Endothelial cell of umbilical vein (primary cell): ENCODE results near the gene TUBB1. TPM values are rescaled to one million over a fixed set of nuclear protein-coding genes. Genes with fewer than 3 reads are reported as not detected.

ENCODE experiments used
- BruUV-seq: library from RNA; stranded (reverse); fragments of 400-500 nt; replicated peaks from 2 replicates; lab custom pipeline; 2021; lab: Mats Ljungman, UMichigan
- CTCF ChIA-PET: fragments of 300-600, 350-600 bp; sonication (Branson Sonifier 250); formaldehyde crosslinking; loops from one replicate; lab custom pipeline; 2021; ENCODE audit warnings: antibody characterized with exemption, inconsistent platforms; lab: Charles Lee
- POLR2A ChIA-PET: fragments of 300-600, 350-600 bp; sonication (Branson Sonifier 250); formaldehyde crosslinking; loops from one replicate; lab custom pipeline; 2021; ENCODE audit warnings: antibody characterized with exemption, inconsistent platforms; lab: Charles Lee
- DNase-seq: peaks from one replicate; pipeline ENCODE4 v3.0.0-alpha.2; 2011; ENCODE audit warnings: low read depth, low spot score
- FAIRE-seq: peaks from 2 replicates; lab custom pipeline; 2011; peaks lifted over from hg19 to GRCh38; lab: Jason Lieb, UNC
- H2AFZ ChIP-seq: 2 replicates; pipeline ENCODE4 v1.6.0; 2012; ENCODE audit warnings: low read depth, low read length, control low read depth, inconsistent platforms
- H3K27ac ChIP-seq: 2 replicates; pipeline ENCODE4 v1.5.1; 2011; ENCODE audit warnings: low read depth, mild to moderate bottlenecking, control low read depth, low read length, moderate library complexity; ENCODE audit not compliant: insufficient read depth
- H3K27me3 ChIP-seq, 2 experiments: 2 replicates each; pipeline versions ENCODE4 v1.6.0 to v1.6.1; 2011; ENCODE audit warnings: low read length in 2 of 2, mixed read lengths in 1 of 2; ENCODE audit not compliant: control insufficient read depth in 2 of 2, insufficient read depth in 2 of 2
- H3K36me3 ChIP-seq, 2 experiments: 2 replicates in 1 of 2; 3 replicates in 1 of 2; pipeline ENCODE4 v1.5.1; 2011; ENCODE audit warnings: low read length in 2 of 2, mild to moderate bottlenecking in 1 of 2, moderate library complexity in 1 of 2; ENCODE audit not compliant: control insufficient read depth in 2 of 2, insufficient read depth in 2 of 2; ENCODE audit errors: extremely low read depth in 1 of 2
- H3K4me1 ChIP-seq: 3 replicates; pipeline ENCODE4 v1.5.1; 2011; ENCODE audit warnings: mild to moderate bottlenecking, low read length; ENCODE audit not compliant: control insufficient read depth, insufficient read depth; ENCODE audit errors: extremely low read depth
- H3K4me2 ChIP-seq: 2 replicates; pipeline ENCODE4 v1.6.1; 2011; ENCODE audit warnings: low read length, control low read depth, mixed read lengths; ENCODE audit not compliant: insufficient read depth
- H3K4me3 ChIP-seq, 3 experiments: fragments of 200-600 bp in 1 of 3; sonication (generic), shearing (Covaris generic) in 1 of 3; replicated peaks in 1 of 3; 2 replicates each; pipeline ENCODE4 v1.5.1; 2011 to 2016; ENCODE audit warnings: control low read depth in 3 of 3, low read length in 3 of 3, mild to moderate bottlenecking in 2 of 3, inconsistent platforms in 1 of 3, low read depth in 1 of 3, moderate library complexity in 1 of 3; ENCODE audit not compliant: insufficient read depth in 1 of 3
- H3K79me2 ChIP-seq: 2 replicates; pipeline ENCODE4 v1.6.0; 2012; ENCODE audit warnings: low read length, inconsistent platforms; ENCODE audit not compliant: control insufficient read depth, insufficient read depth
- H3K9ac ChIP-seq: replicated peaks from 2 replicates; pipeline ENCODE3; 2011; ENCODE audit warnings: low read length, control low read depth; ENCODE audit not compliant: insufficient read depth; ENCODE audit errors: extremely low read depth
- H3K9me1 ChIP-seq: replicated peaks from 3 replicates; pipeline ENCODE4 v1.6.0; 2011; ENCODE audit warnings: mild to moderate bottlenecking, low read length; ENCODE audit not compliant: control insufficient read depth, insufficient read depth; ENCODE audit errors: extremely low read depth
- H3K9me3 ChIP-seq: replicated peaks from 2 replicates; pipeline ENCODE4 v1.5.1; 2012; ENCODE audit warnings: low read length, inconsistent platforms; ENCODE audit not compliant: control insufficient read depth, insufficient read depth
- H4K20me1 ChIP-seq: replicated peaks from 2 replicates; pipeline ENCODE3; 2011; ENCODE audit warnings: mild to moderate bottlenecking, low read length; ENCODE audit not compliant: control insufficient read depth, insufficient read depth; ENCODE audit errors: extremely low read depth
- EZH2 ChIP-seq: IDR thresholded peaks from 2 replicates; pipeline ENCODE4 v1.6.1; 2012; ENCODE audit warnings: borderline replicate concordance, low read depth, mild to moderate bottlenecking, moderate library complexity, low read length, inconsistent platforms; ENCODE audit not compliant: severe bottlenecking
- FOS ChIP-seq: IDR thresholded peaks from 2 replicates; pipeline ENCODE4 v1.6.1; 2011; ENCODE audit warnings: mild to moderate bottlenecking, low read length, moderate library complexity, borderline replicate concordance; ENCODE audit not compliant: insufficient read depth
- GATA2 ChIP-seq: IDR thresholded peaks from 2 replicates; pipeline ENCODE4 v1.7.0; 2011; ENCODE audit warnings: low read depth, mild to moderate bottlenecking, moderate library complexity, mixed read lengths, low read length; ENCODE audit not compliant: insufficient read length, insufficient read depth
- JUN ChIP-seq: IDR thresholded peaks from 2 replicates; pipeline ENCODE4 v1.6.1; 2011; ENCODE audit warnings: borderline replicate concordance, low read depth; ENCODE audit not compliant: insufficient read length, insufficient read depth
- MYC ChIP-seq: IDR thresholded peaks from one replicate; pipeline ENCODE4 v1.6.1; 2011; ENCODE audit warnings: mild to moderate bottlenecking, low read depth, low read length
- POLR2A ChIP-seq: IDR thresholded peaks from 2 replicates; pipeline ENCODE4 v1.6.1; 2012; ENCODE audit warnings: low read depth, mild to moderate bottlenecking, control low read depth, low read length
- dilution Hi-C: fragments of 300-500 bp; cut with MboI; formaldehyde crosslinking; loops from one replicate; pipeline ENCODE4 v1.15.0; 2019; ENCODE audit warnings: low sequenced_read_pairs; ENCODE audit not compliant: extremely low pct_ligation_motif_present
- intact Hi-C: fragments of 100-400 bp; cut with micrococcal nuclease; formaldehyde crosslinking; loops from one replicate; pipeline ENCODE4 v1.10.0; 2022
- polyA plus RNA-seq, 4 experiments: library from polyadenylated mRNA; depleted of rRNA in 3 of 4; stranded (reverse) in 3 of 4; unstranded in 1 of 4; fragments of >200 nt; gene quantifications; 2 replicates each; pipeline versions ENCODE4 v1.2.1 to v1.2.3, GENCODE V29; 2011 to 2012; ENCODE audit warnings: missing spikeins in 1 of 4
- total RNA-seq: library from RNA; stranded (reverse); gene quantifications from 2 replicates; pipeline ENCODE4 v1.2.3, GENCODE V29; 2021
- TF ChIP-seq, protein P1 (sequence below), 2 donors: IDR thresholded peaks; 1 replicate in 1 of 2; 2 replicates in 1 of 2; pipeline ENCODE4 v1.5.1; 2011; ENCODE audit warnings: low read length in 2 of 2, mild to moderate bottlenecking in 2 of 2, moderate library complexity in 2 of 2, control low read depth in 1 of 2, inconsistent platforms in 1 of 2, low read depth in 1 of 2; ENCODE audit not compliant: insufficient read depth in 1 of 2; ENCODE audit errors: extremely low read depth in 1 of 2

Gene TUBB1
- total and polyA plus RNA-seq, 2 donors (not counting 3 experiments of a cell fraction or from before 2014, with no cell fraction given): 0.04 TPM; not detected in 1

- no peaks in the 10 kb centered on the region for H3K9me3 ChIP-seq
- dilution Hi-C loops (no loop called here), intact Hi-C loops (loop anchor here (10.0 kb wide), 1 partner anchor 236 kb away; no protein-coding TSS in a partner anchor)
- H3K4me1 ChIP-seq: no peaks in the 10 kb centered on the region
- BruUV-seq: no TSS peak
- CTCF ChIA-PET: no interaction called here
- H3K9me1 ChIP-seq: no peaks in the 10 kb centered on the region
- H2AFZ ChIP-seq: no peak overlapping the region
- peaks cover 28% of the 10 kb centered on the region for H3K79me2 ChIP-seq
- no peak for TF ChIP-seq JUN
- TF ChIP-seq MYC: no peak
- no peak for TF ChIP-seq FOS
- no peak for TF ChIP-seq GATA2
- TF ChIP-seq POLR2A: no peak
- TF ChIP-seq, protein P1, sequence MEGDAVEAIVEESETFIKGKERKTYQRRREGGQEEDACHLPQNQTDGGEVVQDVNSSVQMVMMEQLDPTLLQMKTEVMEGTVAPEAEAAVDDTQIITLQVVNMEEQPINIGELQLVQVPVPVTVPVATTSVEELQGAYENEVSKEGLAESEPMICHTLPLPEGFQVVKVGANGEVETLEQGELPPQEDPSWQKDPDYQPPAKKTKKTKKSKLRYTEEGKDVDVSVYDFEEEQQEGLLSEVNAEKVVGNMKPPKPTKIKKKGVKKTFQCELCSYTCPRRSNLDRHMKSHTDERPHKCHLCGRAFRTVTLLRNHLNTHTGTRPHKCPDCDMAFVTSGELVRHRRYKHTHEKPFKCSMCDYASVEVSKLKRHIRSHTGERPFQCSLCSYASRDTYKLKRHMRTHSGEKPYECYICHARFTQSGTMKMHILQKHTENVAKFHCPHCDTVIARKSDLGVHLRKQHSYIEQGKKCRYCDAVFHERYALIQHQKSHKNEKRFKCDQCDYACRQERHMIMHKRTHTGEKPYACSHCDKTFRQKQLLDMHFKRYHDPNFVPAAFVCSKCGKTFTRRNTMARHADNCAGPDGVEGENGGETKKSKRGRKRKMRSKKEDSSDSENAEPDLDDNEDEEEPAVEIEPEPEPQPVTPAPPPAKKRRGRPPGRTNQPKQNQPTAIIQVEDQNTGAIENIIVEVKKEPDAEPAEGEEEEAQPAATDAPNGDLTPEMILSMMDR (IDR thresholded peaks at IDR 0.05; ENCODE audit: extremely low read depth in 1 of 2, insufficient read depth in 1 of 2, low read depth in 1 of 2, low read length in 2 of 2): no peak
- no peak for TF ChIP-seq EZH2
- FAIRE-seq (no peak), DNase-seq (no peak)
- POLR2A ChIA-PET: no interaction called here
- H4K20me1 ChIP-seq: no peaks in the 10 kb centered on the region
- no peak overlapping the region for H3K4me3 ChIP-seq
- H3K4me2 ChIP-seq: no peak overlapping the region
- H3K9ac ChIP-seq: no peak overlapping the region
- no peaks in the 10 kb centered on the region for H3K27me3 ChIP-seq
- H3K27ac ChIP-seq: no peak overlapping the region
- H3K36me3 ChIP-seq: peaks cover 30 to 48% of the 10 kb centered on the region in 2 experiments
Observed at GRCh38 chr20:58988565-58988882, 30.7 kb upstream of the TUBB1 start.
